Cardiac muscle cell (in vitro differentiated cells and primary cell): ENCODE results near the gene CYP26A1. TPM values are rescaled to one million over a fixed set of nuclear protein-coding genes. Genes with fewer than 3 reads are reported as not detected.

ENCODE experiments used
- DNase-seq, 2 donors: peaks; one replicate each; pipeline versions ENCODE4 v3.0.0 to v3.0.0-alpha.2; 2010 to 2017; ENCODE audit warnings: low read depth in 1 of 2, low spot score in 1 of 2
- H3K27ac ChIP-seq: fragments of 200-600 bp; sonication (generic); 2 replicates; pipeline ENCODE4 v1.5.1; 2016
- H3K27me3 ChIP-seq: fragments of 200-600 bp; sonication (generic); 2 replicates; pipeline ENCODE4 v1.6.0; 2016; ENCODE audit warnings: control low read depth
- H3K36me3 ChIP-seq: fragments of 200-600 bp; sonication (generic); 2 replicates; pipeline ENCODE4 v1.5.1; 2016; ENCODE audit warnings: control low read depth
- H3K4me1 ChIP-seq: fragments of 200-600 bp; sonication (generic); 2 replicates; pipeline ENCODE4 v1.8.1; 2017; ENCODE audit warnings: low read depth, mild to moderate bottlenecking, mixed run types
- H3K4me3 ChIP-seq: fragments of 200-600 bp; sonication (generic); 2 replicates; pipeline ENCODE4 v1.5.1; 2016; ENCODE audit warnings: mild to moderate bottlenecking
- H3K9me3 ChIP-seq: fragments of 200-600 bp; sonication (generic); 2 replicates; pipeline ENCODE4 v1.5.1; 2017; ENCODE audit warnings: low read depth, mild to moderate bottlenecking, control low read depth
- polyA plus RNA-seq: library from polyadenylated mRNA; unstranded; fragments of >200 nt; fragmentation: Nextera tagmentation; extraction: Ambion mirVana; gene quantifications from 2 replicates; pipeline ENCODE4 v1.2.1, GENCODE V29; 2016
- total RNA-seq: library from RNA; depleted of rRNA; stranded (reverse); fragments of >200 nt; gene quantifications from 2 replicates; pipeline ENCODE4 v1.2.3, GENCODE V29; 2016
- TF ChIP-seq, protein P1 (sequence below): IDR thresholded peaks from 2 replicates; pipeline ENCODE4 v1.5.1; 2012; ENCODE audit warnings: low read depth, mild to moderate bottlenecking, low read length

The CYP26A1 gene
- total and polyA plus RNA-seq, 2 experiments from 2014 or later = 1.2 to 3.0 TPM

DNA sequence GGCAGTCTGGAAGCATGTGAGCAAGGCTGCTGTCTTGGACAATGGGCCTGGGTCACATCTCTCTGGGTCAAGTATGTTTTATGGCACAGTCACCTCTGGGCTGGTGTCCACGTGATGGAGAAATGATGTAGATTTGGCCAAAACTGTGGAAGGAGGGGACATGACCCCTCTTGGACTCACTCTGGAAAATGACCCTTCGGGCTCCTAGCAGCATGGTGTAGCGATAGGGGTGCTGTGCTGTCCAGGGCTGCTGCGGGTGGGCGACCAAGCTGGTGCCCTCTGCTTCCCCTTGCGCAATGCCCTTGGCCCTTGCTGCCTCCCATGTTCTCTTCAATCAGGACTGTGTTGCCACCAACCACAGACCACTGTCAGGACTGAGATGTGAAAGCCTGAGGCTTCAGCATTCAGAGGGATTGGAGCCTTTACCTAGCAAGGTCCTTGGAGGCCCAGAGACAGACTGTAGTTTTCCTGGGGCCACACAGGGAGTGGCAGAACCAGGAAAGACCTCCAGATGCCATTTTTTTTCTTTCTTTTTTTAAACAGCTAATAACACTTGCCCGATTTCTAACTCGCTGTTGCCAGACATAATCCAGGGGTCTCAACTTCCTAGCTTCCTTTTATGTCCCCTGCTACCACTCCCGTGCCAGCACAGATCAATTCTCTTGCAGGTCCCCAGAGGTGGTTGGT is 6.1 kb downstream of the CYP26A1 start:
- peaks cover 9% of the 10 kb centered on the region for H3K4me1 ChIP-seq
- TF ChIP-seq, protein P1, sequence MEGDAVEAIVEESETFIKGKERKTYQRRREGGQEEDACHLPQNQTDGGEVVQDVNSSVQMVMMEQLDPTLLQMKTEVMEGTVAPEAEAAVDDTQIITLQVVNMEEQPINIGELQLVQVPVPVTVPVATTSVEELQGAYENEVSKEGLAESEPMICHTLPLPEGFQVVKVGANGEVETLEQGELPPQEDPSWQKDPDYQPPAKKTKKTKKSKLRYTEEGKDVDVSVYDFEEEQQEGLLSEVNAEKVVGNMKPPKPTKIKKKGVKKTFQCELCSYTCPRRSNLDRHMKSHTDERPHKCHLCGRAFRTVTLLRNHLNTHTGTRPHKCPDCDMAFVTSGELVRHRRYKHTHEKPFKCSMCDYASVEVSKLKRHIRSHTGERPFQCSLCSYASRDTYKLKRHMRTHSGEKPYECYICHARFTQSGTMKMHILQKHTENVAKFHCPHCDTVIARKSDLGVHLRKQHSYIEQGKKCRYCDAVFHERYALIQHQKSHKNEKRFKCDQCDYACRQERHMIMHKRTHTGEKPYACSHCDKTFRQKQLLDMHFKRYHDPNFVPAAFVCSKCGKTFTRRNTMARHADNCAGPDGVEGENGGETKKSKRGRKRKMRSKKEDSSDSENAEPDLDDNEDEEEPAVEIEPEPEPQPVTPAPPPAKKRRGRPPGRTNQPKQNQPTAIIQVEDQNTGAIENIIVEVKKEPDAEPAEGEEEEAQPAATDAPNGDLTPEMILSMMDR = no peak
- DNase-seq = no peak
- no peak overlapping the region for H3K4me3 ChIP-seq
- no peaks in the 10 kb centered on the region for H3K36me3 ChIP-seq
- H3K9me3 ChIP-seq = no peaks in the 10 kb centered on the region
- peaks cover 23% of the 10 kb centered on the region for H3K27me3 ChIP-seq
- no peak overlapping the region for H3K27ac ChIP-seq

DNA sequence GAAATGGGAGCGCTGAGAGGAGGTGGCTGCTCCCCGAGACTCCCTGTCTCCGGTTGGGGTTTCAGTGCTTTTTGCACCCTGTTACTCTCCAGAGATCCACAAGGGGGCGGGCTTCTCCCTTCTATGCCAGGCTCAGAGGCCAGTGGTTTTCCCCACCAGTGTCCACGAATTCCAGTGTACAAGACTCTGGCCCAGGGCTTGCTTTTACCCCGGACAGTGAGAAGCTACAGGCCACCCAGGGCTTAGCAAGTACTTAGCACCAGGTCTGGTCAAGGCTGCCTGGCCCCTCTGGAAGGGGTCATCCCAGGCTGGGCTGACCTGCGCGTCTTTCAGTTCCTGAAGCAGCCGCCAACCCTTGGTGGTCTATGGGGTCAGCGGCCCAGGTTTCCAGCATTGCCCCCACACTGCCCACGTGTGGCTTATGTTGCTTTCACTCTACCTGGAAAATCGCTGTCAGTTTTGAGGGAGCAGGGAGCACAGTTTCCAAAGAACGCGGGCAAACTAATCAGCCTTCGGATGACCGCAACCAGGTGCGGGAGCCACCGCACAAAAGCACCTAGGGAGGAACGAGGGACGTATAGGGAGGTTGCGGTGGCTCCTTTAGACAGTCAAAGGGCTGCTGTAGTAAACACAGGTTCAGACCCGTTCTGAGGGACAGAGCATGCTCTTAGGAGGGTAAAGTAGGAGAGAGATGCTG is 6.8 kb downstream of the CYP26A1 start:
- H3K4me1 ChIP-seq = peaks cover 6% of the 10 kb centered on the region
- H3K36me3 ChIP-seq = no peaks in the 10 kb centered on the region
- peak; percentile 63 to 67 for DNase-seq
- H3K27ac ChIP-seq = no peak overlapping the region
- H3K4me3 ChIP-seq = no peak overlapping the region
- no peaks in the 10 kb centered on the region for H3K9me3 ChIP-seq
- H3K27me3 ChIP-seq = peaks cover 16% of the 10 kb centered on the region
- TF ChIP-seq, protein P1 = peak; percentile 87

DNA sequence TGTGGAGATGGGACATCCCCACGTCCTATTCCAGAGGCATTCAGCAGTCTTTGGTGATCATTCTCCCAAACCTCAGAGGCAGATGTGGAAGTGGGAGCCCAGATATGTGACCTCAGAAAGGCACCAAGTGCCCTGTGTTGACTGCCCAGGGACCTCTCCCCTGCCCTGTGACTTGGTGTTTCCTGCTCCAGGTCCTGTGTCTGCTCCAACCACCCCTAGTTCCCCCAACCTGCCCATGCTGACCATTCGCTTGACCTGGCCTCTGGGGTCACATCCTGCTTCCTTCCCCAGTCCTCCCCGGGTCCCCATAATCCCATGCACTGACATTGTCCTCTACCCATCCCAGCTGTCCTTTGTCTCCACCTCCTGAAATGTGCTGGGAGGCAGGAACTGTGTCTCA is 7.6 kb downstream of the CYP26A1 start:
- H3K27me3 ChIP-seq = peaks cover 8% of the 10 kb centered on the region
- H3K36me3 ChIP-seq = no peaks in the 10 kb centered on the region
- peaks cover 6% of the 10 kb centered on the region for H3K4me1 ChIP-seq
- TF ChIP-seq, protein P1 = no peak
- H3K9me3 ChIP-seq = no peaks in the 10 kb centered on the region
- H3K27ac ChIP-seq = no peak overlapping the region
- no peak for DNase-seq
- H3K4me3 ChIP-seq = no peak overlapping the region

DNA sequence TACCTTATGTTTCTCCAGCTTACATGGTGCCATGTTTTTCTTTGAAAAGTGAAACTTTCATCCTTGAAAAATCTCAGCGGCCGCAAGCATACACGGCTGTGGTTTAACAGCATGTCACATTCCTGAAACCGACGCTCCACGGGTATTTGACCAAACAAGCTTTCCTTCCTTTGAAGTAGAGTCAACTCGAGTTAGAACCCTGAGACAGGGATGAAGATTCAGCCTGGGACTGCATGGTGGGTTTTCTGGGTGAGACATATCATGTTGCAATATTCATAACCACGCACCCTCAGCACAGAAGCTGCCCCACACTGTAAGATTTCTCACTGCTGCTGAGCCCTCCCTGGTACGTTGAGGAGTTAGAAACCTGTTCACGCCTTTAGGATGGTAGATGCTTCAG is 8.1 kb downstream of the CYP26A1 start:
- Histone ChIP-seq H3K4me1 (peaks cover 6% of the 10 kb centered on the region), H3K4me3 (no peak overlapping the region), H3K36me3 (no peaks in the 10 kb centered on the region), H3K27me3 (peaks cover 2% of the 10 kb centered on the region), H3K27ac (no peak overlapping the region), H3K9me3 (no peaks in the 10 kb centered on the region)
- no peak for DNase-seq
- TF ChIP-seq, protein P1 = no peak

DNA sequence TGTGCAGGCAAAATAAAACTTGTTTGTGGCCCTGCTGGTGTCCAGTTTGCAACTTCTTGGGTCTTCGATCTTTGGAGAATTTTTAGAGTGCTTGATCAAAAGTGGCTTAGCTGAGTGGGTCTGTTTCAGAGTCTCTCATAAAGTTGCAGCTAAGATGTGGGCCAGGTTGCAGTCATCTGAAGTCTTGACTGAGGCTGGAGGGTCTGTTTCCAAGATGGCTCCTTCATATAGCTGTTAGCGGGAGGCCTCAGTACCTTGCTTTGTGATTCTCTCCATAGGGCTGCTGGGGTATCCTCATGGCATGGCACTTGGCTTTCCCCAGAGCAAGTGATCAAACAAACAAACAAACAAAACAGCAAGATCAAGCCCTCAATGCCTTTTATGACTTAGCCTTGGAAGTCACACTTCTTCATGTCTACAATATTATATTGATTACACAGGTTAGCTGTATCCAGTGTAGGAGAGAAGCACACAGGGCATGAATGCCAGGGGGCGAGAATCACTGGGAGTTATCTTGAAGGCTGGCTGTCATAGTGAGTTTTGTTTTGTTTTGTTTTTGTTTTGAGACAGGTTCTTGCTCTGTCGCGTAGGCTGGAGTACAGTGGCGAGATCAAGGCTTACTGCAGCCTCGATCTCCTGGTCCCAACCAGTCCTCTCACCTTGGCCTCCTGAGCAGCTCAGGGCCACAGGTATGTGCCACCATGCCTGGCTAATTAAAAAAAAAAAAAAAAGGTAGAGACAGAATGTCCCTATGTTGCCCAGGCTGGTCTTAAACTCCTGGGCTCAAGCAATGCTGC is 10.2 kb downstream of the CYP26A1 start:
- no peak for DNase-seq
- H3K36me3 ChIP-seq = no peaks in the 10 kb centered on the region
- no peaks in the 10 kb centered on the region for H3K4me1 ChIP-seq
- TF ChIP-seq, protein P1 = no peak
- H3K9me3 ChIP-seq = no peaks in the 10 kb centered on the region
- no peak overlapping the region for H3K27ac ChIP-seq
- no peak overlapping the region for H3K4me3 ChIP-seq
- H3K27me3 ChIP-seq = no peaks in the 10 kb centered on the region
